Stimulated activated CD4-positive, alpha-beta T cell treated with anti-CD3 and anti-CD28 coated beads, Interleukin-1b, Interleukin-23, amount 100 ng/mL, for 48 hours (primary cell): ENCODE results near the gene GTSF1L.
A peak's percentile ranks its signal among the peaks of the same experiment; 100 is the strongest.

Source experiments
- DNase-seq: peaks from one replicate; pipeline ENCODE4 v3.0.0-alpha.2; 2020

The GTSF1L gene

GRCh38 chr20:43715511-43715910 is 11.3 kb downstream of the GTSF1L start:
- no peak for DNase-seq

- DNase-seq, result no peak
Measured at GRCh38 chr20:43715044-43715443, 11.8 kb downstream of the GTSF1L start.

GRCh38 chr20:43711098-43711654 is 15.6 kb downstream of the GTSF1L start:
- no peak for DNase-seq

- no peak for DNase-seq
Measured at GRCh38 chr20:43710370-43711044, 16.3 kb downstream of the GTSF1L start.

- DNase-seq, result no peak
Measured at GRCh38 chr20:43702502-43702901, 24.3 kb downstream of the GTSF1L start.

GRCh38 chr20:43700627-43701026 is 26.2 kb downstream of the GTSF1L start:
- no peak for DNase-seq

- no peak for DNase-seq
Measured at GRCh38 chr20:43699941-43700565, 26.7 kb downstream of the GTSF1L start.

- DNase-seq, result no peak
Measured at GRCh38 chr20:43695571-43695970, 31.2 kb downstream of the GTSF1L start.

GRCh38 chr20:43694763-43695162 is 32.0 kb downstream of the GTSF1L start:
- no peak for DNase-seq

GRCh38 chr20:43691928-43692524 is 34.8 kb downstream of the GTSF1L start:
- peak; percentile 58 for DNase-seq

- no peak for DNase-seq
Measured at GRCh38 chr20:43690943-43691598, 35.7 kb downstream of the GTSF1L start.

- DNase-seq, result no peak
Measured at GRCh38 chr20:43689165-43689564, 37.6 kb downstream of the GTSF1L start.

GRCh38 chr20:43686820-43687219 is 40.0 kb downstream of the GTSF1L start:
- DNase-seq, result no peak

GRCh38 chr20:43682446-43682845 is 44.4 kb downstream of the GTSF1L start:
- no peak for DNase-seq

- DNase-seq, result no peak
Measured at GRCh38 chr20:43681991-43682410, 44.8 kb downstream of the GTSF1L start.

GRCh38 chr20:43681468-43681942 is 45.3 kb downstream of the GTSF1L start:
- DNase-seq, result no peak

GRCh38 chr20:43680981-43681380 is 45.8 kb downstream of the GTSF1L start:
- no peak for DNase-seq

- no peak for DNase-seq
Measured at GRCh38 chr20:43676368-43676767, 50.4 kb downstream of the GTSF1L start.
